Ishikawa (cell line): Measurements from ENCODE around the gene DDX41.

Source experiments
- CEBPB ChIP-seq: IDR thresholded peaks from 2 replicates; pipeline ENCODE4 v1.6.1; 2012
- CREB1 ChIP-seq: IDR thresholded peaks from 2 replicates; pipeline ENCODE4 v1.6.1; 2012; ENCODE audit warnings: low read depth
- RAD21 ChIP-seq: IDR thresholded peaks from 2 replicates; pipeline ENCODE4 v1.6.1; 2012; ENCODE audit warnings: low read depth
- TF ChIP-seq, protein P1 (sequence below): IDR thresholded peaks from 2 replicates; pipeline ENCODE4 v1.6.1; 2012

DNA sequence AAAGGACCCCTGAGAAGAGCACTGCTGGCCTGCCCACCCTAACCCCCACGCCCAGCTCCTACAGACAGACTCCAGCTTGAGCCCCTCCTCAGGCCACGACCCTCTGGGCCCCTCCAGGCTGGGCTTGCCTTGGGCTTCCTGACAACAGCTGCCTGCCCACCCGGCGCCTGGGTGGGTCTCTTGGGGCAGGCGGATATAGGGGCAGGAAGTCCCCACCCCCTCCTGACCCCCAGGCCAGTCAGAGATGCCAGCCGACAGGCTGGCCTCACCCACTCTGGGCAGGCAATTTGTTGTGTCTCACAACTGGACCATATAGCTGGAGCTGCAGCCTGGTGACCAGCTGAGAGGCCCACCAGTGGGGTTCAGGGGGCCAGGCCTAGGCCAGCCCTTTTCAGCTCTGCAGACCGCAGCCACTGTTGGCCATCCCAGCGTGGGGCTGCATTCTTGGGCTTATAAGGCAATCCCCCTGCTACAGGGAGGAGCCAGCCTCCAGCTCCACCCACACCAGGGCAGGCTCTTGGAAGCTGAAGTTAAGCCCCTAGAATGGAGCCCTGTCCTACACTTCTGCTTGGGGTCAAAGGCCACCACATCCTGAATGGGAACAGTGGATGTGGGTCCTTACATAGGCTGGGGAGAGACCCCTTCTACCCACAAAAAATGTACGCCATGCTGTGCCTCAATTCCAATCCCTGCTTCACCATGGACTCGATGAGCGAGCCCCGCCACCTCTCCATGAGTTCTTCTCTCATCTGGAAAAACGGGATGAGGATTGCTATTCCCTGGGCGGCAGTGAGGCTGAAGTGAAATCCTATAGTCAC lies 21.3 kb downstream of the DDX41 start:
- TF ChIP-seq CREB1: no peak
- no peak for TF ChIP-seq CEBPB
- TF ChIP-seq, protein P1, sequence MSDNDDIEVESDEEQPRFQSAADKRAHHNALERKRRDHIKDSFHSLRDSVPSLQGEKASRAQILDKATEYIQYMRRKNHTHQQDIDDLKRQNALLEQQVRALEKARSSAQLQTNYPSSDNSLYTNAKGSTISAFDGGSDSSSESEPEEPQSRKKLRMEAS: no peak
- no peak for TF ChIP-seq RAD21
